NT2/D1 (cell line): ENCODE results near the gene RBMS1.

Experiments
- DNase-seq: peaks from one replicate; pipeline ENCODE4 v3.0.0-alpha.2; 2011; ENCODE audit warnings: low read depth, low spot score
- H3K27me3 ChIP-seq: 2 replicates; pipeline ENCODE4 v1.6.0; 2011; ENCODE audit warnings: mild to moderate bottlenecking; ENCODE audit not compliant: insufficient read length, insufficient read depth
- H3K36me3 ChIP-seq: 2 replicates; pipeline ENCODE4 v1.6.1; 2011; ENCODE audit warnings: mild to moderate bottlenecking, low read length, mixed read lengths; ENCODE audit not compliant: insufficient read depth, insufficient read length
- H3K4me1 ChIP-seq: 2 replicates; pipeline ENCODE4 v1.5.1; 2011; ENCODE audit not compliant: insufficient read depth, insufficient read length
- H3K4me3 ChIP-seq: 2 replicates; pipeline ENCODE4 v1.5.1; 2011; ENCODE audit warnings: low read depth; ENCODE audit not compliant: insufficient read length
- H3K9ac ChIP-seq: 2 replicates; pipeline ENCODE4 v1.6.0; 2011; ENCODE audit warnings: low read depth; ENCODE audit not compliant: insufficient read length
- H3K9me3 ChIP-seq: 2 replicates; pipeline ENCODE4 v1.5.1; 2011; ENCODE audit warnings: mild to moderate bottlenecking, low read length; ENCODE audit not compliant: insufficient read depth
- SUZ12 ChIP-seq: IDR thresholded peaks from 2 replicates; pipeline ENCODE4 v1.6.1; 2011; ENCODE audit not compliant: insufficient read length, insufficient read depth; ENCODE audit errors: extremely low read depth
- YY1 ChIP-seq: IDR thresholded peaks from 2 replicates; pipeline ENCODE4 v1.6.1; 2011; ENCODE audit not compliant: insufficient read length, insufficient read depth
- ZNF274 ChIP-seq: IDR thresholded peaks from 2 replicates; pipeline ENCODE4 v1.6.1; 2011; ENCODE audit warnings: mild to moderate bottlenecking, low read depth, low read length

Gene RBMS1

DNA sequence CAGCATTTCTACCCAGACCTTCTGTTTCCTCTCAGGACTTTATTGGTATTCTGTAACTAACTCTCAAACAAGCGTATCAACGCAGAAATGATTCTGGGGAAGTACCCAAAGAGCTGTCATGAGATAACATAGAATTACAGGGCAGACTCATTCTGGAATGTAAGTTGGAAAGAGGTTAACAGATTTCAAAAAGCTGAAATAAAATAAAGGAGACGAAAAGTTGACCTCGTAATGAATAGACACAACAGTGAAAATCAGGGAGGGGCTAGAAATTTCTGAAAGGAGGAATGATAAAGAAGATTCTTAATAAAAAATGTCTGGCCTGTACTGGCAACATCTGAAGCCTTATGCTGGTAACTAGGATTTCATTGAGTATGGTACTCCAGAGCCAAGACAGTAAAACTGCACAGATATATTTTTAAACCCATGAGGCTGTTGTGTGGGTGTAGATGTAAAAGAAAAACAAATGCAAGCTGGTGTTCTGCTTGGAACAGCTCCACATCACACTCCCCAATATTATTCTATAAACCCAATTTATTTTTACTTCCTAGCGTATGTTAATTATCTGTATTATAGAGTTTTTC, 23.9 kb downstream of the RBMS1 start:
- no peak overlapping the region for H3K4me3 ChIP-seq
- DNase-seq = no peak
- H3K4me1 ChIP-seq = no peaks in the 10 kb centered on the region
- H3K9me3 ChIP-seq = no peaks in the 10 kb centered on the region
- H3K9ac ChIP-seq = no peak overlapping the region
- H3K36me3 ChIP-seq = no peaks in the 10 kb centered on the region
- TF ChIP-seq YY1 = no peak
- TF ChIP-seq SUZ12 = no peak
- TF ChIP-seq ZNF274 = no peak
- H3K27me3 ChIP-seq = no peaks in the 10 kb centered on the region

DNA sequence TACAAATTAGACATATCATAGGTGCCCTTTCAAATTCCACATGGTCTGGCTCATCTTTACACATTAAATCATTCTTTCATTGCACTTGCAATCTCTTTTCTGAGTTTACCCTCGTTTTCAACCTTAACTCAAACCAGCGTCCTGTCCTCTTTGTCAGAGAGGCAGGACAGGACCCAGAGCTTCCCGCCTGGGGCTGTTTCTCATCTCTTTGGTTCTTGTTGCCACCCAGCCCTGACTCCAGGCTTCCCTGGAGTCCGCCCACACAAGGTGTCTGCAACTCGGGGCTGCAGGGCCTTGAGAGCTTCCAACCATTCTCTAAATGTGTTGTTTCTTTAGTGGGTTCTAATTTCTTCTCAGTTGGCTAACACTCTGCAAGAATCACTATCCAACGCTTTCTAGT, 24.4 kb downstream of the RBMS1 start:
- TF ChIP-seq YY1 (no peak), ZNF274 (no peak), SUZ12 (no peak)
- Histone ChIP-seq H3K9me3 (no peaks in the 10 kb centered on the region), H3K36me3 (no peaks in the 10 kb centered on the region), H3K9ac (no peak overlapping the region), H3K27me3 (no peaks in the 10 kb centered on the region), H3K4me3 (no peak overlapping the region), H3K4me1 (no peaks in the 10 kb centered on the region)
- no peak for DNase-seq

DNA sequence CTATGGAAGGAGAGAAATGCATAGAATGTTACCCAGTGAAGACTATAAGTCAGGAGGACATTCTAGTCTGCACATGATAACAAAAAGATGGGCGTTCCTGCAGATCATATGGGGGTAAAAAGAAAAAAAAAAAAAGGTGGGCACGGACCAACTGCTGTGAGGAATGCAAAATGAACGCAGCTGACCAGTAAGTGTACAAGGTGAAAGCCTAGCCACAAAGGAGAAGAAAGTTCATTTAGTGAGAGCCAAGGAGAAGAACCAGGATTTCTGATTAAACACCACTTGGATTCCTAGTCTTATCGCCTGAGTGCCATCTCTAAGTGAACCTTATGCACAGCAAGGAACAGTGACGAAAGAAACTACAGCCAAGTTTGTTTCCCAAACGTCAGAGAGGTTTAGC, 26.5 kb downstream of the RBMS1 start:
- no peaks in the 10 kb centered on the region for H3K4me1 ChIP-seq
- H3K4me3 ChIP-seq = no peak overlapping the region
- no peaks in the 10 kb centered on the region for H3K36me3 ChIP-seq
- no peaks in the 10 kb centered on the region for H3K9me3 ChIP-seq
- no peaks in the 10 kb centered on the region for H3K27me3 ChIP-seq
- no peak for TF ChIP-seq YY1
- no peak for TF ChIP-seq ZNF274
- TF ChIP-seq SUZ12 = no peak
- no peak for DNase-seq
- no peak overlapping the region for H3K9ac ChIP-seq

DNA sequence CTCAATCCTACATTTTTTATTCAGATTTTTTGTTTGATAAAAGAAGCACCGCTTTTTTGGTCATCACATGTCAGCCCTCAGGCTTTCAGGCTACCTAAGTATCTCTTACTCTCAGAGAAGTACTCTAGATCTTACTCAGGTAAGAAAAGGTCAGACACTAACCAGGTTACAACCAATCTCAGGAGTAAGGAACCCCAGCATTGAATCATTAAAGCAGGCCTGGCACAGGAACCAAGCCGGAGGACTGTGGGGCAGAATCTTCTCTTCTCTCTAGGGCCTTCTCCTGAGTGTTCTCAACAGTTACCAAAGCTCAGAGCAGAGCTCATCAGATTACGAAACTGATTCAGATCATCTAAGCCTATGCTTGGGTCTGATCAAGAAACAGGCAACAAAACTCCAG, 28.2 kb downstream of the RBMS1 start:
- Histone ChIP-seq H3K9me3 (no peaks in the 10 kb centered on the region), H3K27me3 (no peaks in the 10 kb centered on the region), H3K4me1 (no peaks in the 10 kb centered on the region), H3K9ac (no peak overlapping the region), H3K4me3 (no peak overlapping the region), H3K36me3 (no peaks in the 10 kb centered on the region)
- DNase-seq = no peak
- TF ChIP-seq YY1 (no peak), SUZ12 (no peak), ZNF274 (no peak)

DNA sequence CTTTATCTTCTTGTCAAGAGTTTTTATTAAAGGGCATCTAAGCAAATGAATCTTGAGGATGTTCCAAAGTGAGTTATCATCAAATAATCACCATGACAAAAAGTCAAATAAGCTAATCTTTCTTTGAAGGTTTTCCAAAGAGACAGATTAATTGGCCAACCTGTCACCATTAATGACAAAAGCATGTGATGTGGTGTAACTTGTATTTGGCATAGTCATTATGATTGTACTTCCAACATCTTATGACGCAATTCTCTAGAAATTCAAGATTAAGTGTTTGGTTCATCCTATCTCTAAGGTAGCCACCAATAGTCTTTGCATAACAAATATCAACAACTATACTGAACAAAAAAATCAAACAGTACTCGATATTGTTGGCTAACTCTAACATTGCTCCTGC, 28.6 kb downstream of the RBMS1 start:
- no peak for DNase-seq
- no peak for TF ChIP-seq YY1
- Histone ChIP-seq H3K4me3 (no peak overlapping the region), H3K36me3 (no peaks in the 10 kb centered on the region), H3K27me3 (no peaks in the 10 kb centered on the region), H3K4me1 (no peaks in the 10 kb centered on the region), H3K9ac (no peak overlapping the region), H3K9me3 (no peaks in the 10 kb centered on the region)

DNA sequence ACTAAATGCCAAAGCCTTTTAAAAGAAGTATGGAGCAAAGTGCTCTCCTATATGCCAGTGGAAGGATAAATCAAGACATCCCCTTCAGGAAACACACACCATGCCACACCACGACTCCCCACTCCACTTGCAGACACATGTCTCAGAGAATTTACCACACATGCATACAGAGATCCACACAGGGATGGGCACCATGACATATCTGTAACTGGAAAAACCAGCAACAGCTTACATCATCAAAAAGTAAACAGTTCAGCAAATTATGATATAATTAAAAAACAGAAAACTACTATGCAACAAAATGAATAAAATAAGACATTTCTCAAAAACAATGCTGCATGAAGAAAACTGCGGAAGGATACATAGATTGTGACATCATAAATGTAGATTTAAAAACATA, 29.6 kb downstream of the RBMS1 start:
- H3K36me3 ChIP-seq = no peaks in the 10 kb centered on the region
- no peaks in the 10 kb centered on the region for H3K4me1 ChIP-seq
- no peak overlapping the region for H3K4me3 ChIP-seq
- H3K9ac ChIP-seq = no peak overlapping the region
- H3K27me3 ChIP-seq = no peaks in the 10 kb centered on the region
- TF ChIP-seq YY1 (no peak), SUZ12 (no peak), ZNF274 (no peak)
- H3K9me3 ChIP-seq = no peaks in the 10 kb centered on the region
- DNase-seq = no peak

DNA sequence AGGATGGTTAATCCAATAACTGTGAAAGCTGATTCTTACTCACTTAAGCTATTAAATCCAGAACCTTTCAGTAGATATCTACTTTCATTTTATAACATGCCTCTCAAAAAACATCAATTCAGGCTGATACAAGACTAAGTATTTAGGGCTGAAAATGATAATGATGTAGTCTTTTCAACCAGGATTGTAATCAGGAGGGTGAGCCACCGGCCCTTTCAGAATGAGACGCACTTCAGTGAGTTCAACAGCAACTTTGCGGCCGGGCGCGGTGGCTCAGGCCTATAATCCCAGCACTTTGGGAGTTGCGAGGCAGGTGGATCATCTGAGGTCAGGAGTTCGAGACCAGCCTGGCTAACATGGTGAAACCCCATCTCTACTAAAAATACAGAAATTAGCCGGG, 30.4 kb downstream of the RBMS1 start:
- H3K9ac ChIP-seq = no peak overlapping the region
- no peaks in the 10 kb centered on the region for H3K36me3 ChIP-seq
- TF ChIP-seq ZNF274 (no peak), SUZ12 (no peak), YY1 (no peak)
- DNase-seq = no peak
- H3K9me3 ChIP-seq = no peaks in the 10 kb centered on the region
- no peaks in the 10 kb centered on the region for H3K4me1 ChIP-seq
- no peaks in the 10 kb centered on the region for H3K27me3 ChIP-seq
- H3K4me3 ChIP-seq = no peak overlapping the region

DNA sequence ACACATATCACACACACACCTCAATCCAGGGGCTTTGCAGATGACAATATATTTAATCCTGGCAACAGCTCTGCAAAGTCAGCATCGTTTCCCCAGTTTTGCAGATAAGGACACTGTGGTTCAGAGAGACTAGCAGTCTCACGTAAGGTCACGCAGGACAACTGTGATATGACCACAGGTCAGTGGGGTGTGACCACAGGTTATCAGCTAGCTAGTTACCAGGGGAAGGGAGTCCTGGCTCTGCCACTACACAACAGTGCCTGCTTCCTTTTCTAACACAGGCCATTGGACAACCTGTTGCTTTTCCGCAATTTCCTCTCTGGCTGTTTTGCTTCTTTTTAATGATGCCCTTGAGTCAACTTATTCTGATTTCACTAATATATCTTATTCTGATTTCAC, 33.3 kb downstream of the RBMS1 start:
- Histone ChIP-seq H3K9me3 (no peaks in the 10 kb centered on the region), H3K4me3 (no peak overlapping the region), H3K9ac (no peak overlapping the region), H3K36me3 (no peaks in the 10 kb centered on the region), H3K27me3 (no peaks in the 10 kb centered on the region), H3K4me1 (no peaks in the 10 kb centered on the region)
- TF ChIP-seq YY1 (no peak), ZNF274 (no peak), SUZ12 (no peak)
- DNase-seq = no peak
